NCI-H774 (cell line): Measurements from ENCODE around the gene PKD2L1.

Experiments
- DNase-seq: peaks from one replicate; lab custom pipeline; 2025; lab: John Stamatoyannopoulos, UW

Gene PKD2L1

GRCh38 chr10:100356067-100357017, 26.3 kb upstream of the PKD2L1 start:
- DNase-seq, result no peak

GRCh38 chr10:100355086-100355485, 25.1 kb upstream of the PKD2L1 start:
- DNase-seq, result no peak

GRCh38 chr10:100353770-100354485, 23.9 kb upstream of the PKD2L1 start:
- no peak for DNase-seq

- no peak for DNase-seq
Observed at GRCh38 chr10:100350914-100351485, 21.0 kb upstream of the PKD2L1 start.

- no peak for DNase-seq
Observed at GRCh38 chr10:100349672-100350071, 19.6 kb upstream of the PKD2L1 start.

- no peak for DNase-seq
Observed at GRCh38 chr10:100349087-100349486, 19.1 kb upstream of the PKD2L1 start.

GRCh38 chr10:100348389-100348927, 18.4 kb upstream of the PKD2L1 start:
- no peak for DNase-seq

- no peak for DNase-seq
Observed at GRCh38 chr10:100347568-100348195, 17.7 kb upstream of the PKD2L1 start.

GRCh38 chr10:100346765-100347567, 16.9 kb upstream of the PKD2L1 start, which contains the start of gene SCD:
Gene SCD, plus strand, starts transcription at chr10:100347233. Its CDS starts 272 bp downstream, at chr10:100347505.
- peak; percentile 78 for DNase-seq

- DNase-seq, result peak; percentile 48
Observed at GRCh38 chr10:100346351-100346764, 16.3 kb upstream of the PKD2L1 start.

- DNase-seq, result no peak
Observed at GRCh38 chr10:100345570-100346330, 15.7 kb upstream of the PKD2L1 start.

GRCh38 chr10:100344241-100344788, 14.3 kb upstream of the PKD2L1 start:
- no peak for DNase-seq

GRCh38 chr10:100342627-100342972, 12.6 kb upstream of the PKD2L1 start:
- DNase-seq, result no peak

GRCh38 chr10:100341953-100342626, 12.1 kb upstream of the PKD2L1 start:
- peak; percentile 6 for DNase-seq

GRCh38 chr10:100340948-100341847, 11.2 kb upstream of the PKD2L1 start:
- DNase-seq, result peak; percentile 1

GRCh38 chr10:100339236-100339635, 9.2 kb upstream of the PKD2L1 start:
- no peak for DNase-seq

- peak; percentile 38 for DNase-seq
Observed at GRCh38 chr10:100338434-100339036, 8.5 kb upstream of the PKD2L1 start.

- no peak for DNase-seq
Observed at GRCh38 chr10:100334762-100335161, 4.7 kb upstream of the PKD2L1 start.
